ENCODE results near the gene C1GALT1.

C1GALT1 gene

DNA sequence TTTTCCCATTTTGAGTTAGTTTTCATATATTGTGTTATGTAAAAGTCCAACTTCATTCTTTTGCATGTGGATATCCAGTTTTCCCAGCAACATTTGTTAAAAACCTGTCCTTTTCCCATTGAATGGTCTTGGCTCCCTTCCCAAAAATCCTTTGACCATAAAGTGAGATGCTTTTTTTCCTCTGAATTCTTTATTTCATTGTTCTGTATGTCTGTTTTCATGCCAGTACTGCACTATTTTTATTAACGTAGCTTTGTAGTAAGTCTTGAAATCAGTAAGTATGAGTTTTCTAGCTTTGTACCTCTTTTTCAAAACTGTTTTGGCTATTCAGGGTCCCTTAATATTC lies 20.0 kb downstream of the C1GALT1 start:
- H3K9me3 Mint-ChIP-seq, result peaks cover 93% of the 10 kb centered on the region
- TF ChIP-seq, protein P1, sequence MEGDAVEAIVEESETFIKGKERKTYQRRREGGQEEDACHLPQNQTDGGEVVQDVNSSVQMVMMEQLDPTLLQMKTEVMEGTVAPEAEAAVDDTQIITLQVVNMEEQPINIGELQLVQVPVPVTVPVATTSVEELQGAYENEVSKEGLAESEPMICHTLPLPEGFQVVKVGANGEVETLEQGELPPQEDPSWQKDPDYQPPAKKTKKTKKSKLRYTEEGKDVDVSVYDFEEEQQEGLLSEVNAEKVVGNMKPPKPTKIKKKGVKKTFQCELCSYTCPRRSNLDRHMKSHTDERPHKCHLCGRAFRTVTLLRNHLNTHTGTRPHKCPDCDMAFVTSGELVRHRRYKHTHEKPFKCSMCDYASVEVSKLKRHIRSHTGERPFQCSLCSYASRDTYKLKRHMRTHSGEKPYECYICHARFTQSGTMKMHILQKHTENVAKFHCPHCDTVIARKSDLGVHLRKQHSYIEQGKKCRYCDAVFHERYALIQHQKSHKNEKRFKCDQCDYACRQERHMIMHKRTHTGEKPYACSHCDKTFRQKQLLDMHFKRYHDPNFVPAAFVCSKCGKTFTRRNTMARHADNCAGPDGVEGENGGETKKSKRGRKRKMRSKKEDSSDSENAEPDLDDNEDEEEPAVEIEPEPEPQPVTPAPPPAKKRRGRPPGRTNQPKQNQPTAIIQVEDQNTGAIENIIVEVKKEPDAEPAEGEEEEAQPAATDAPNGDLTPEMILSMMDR (IDR thresholded peaks at IDR 0.05), result no peak
- peak overlapping the region; percentile 93 for H3K27ac Mint-ChIP-seq
- peaks cover 22% of the 10 kb centered on the region for H3K4me1 Mint-ChIP-seq
- no peak for DNase-seq
- H3K4me3 Mint-ChIP-seq, result peak overlapping the region; percentile 62
- H3K27me3 Mint-ChIP-seq (ENCODE audit: low read depth, poor library complexity), result no peaks in the 10 kb centered on the region
- H3K36me3 Mint-ChIP-seq (ENCODE audit: low read depth), result peaks cover 77% of the 10 kb centered on the region

DNA sequence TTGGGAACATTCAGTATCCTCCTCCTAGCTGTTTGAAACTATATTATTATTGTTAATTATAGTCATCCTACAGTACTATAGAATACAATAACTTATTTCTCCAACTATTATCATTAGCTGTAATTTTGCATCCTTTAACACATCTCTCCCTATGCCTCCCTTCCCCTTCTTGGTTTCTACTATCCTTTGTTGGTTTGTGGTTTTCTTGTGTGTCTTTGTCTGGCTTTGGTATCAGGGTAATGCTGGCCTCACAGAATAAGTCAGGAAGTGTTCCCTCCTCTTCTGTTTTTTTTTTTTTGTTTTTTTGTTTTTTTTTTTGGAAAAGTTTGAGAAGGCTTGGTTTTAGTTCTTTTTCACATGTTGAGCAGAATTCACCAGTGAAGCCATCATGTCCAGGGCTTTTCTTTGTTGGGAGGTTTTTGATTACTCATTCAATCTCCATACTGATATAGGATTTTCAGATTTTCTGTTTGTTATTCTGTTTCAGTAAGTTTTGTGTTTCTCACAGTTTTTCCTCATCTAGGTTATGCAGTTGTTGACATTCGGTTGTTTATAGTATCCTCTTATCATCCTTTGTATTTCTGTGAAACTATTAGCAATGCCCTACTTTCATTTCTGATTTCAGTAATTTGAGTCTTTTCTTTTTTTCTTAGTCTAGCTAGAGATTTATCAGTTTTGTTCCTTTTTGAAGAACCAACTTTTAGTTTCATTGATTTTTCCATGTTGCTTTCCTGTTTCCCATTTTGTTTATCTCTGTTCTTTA lies 21.6 kb downstream of the C1GALT1 start:
- peaks cover 67% of the 10 kb centered on the region for H3K36me3 Mint-ChIP-seq (ENCODE audit: low read depth)
- no peak overlapping the region for H3K27ac Mint-ChIP-seq
- TF ChIP-seq, protein P1 (IDR thresholded peaks at IDR 0.05), result no peak
- H3K9me3 Mint-ChIP-seq, result peaks cover 85% of the 10 kb centered on the region
- no peak for DNase-seq
- peaks cover 26% of the 10 kb centered on the region for H3K4me1 Mint-ChIP-seq
- no peaks in the 10 kb centered on the region for H3K27me3 Mint-ChIP-seq (ENCODE audit: low read depth, poor library complexity)
- H3K4me3 Mint-ChIP-seq, result no peak overlapping the region

DNA sequence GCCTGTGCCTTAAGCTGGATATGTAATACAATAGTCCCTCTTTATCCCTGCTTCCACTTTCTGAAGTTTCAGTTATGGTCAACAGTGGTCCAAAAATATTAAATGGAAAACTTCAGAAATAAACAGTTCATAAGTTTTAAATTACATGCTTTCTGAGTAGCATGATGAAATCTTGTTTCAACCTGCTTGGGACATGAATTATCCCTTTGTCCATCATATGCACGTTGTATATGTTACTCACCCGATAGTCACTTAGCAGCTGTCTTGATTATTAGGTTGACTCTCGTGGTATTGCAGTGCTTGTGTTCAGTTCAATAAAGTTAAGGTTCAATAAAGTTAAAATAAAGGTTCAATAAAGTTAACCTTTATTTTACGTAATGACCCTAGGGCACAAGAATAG lies 25.5 kb downstream of the C1GALT1 start:
- Mint-ChIP-seq H3K36me3 (ENCODE audit: low read depth) (peaks cover 68% of the 10 kb centered on the region), H3K4me3 (no peak overlapping the region), H3K4me1 (peaks cover 27% of the 10 kb centered on the region), H3K27me3 (ENCODE audit: low read depth, poor library complexity) (no peaks in the 10 kb centered on the region), H3K9me3 (peaks cover 64% of the 10 kb centered on the region), H3K27ac (no peak overlapping the region)
- TF ChIP-seq, protein P1 (IDR thresholded peaks at IDR 0.05), result no peak
- no peak for DNase-seq

DNA sequence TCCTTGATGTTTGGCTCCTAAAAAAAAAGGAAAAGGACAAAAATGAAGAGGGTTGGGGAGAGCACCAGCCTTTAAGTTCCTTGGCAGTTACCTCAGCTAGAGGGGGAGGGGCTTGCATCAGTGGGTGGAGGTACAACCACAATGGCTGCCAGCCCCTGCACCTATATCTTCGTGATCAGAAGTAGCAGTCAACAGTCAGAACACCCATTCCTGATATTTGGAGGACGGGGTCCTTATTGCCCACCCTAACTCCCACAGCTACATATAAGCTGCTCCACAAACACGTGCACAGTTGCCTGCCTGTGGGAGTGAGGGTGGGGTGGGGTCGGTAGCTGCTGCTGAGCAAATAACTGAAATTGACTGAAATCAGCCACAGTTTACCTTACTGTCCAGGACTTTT lies 26.2 kb downstream of the C1GALT1 start:
- no peak overlapping the region for H3K4me3 Mint-ChIP-seq
- peaks cover 58% of the 10 kb centered on the region for H3K9me3 Mint-ChIP-seq
- TF ChIP-seq, protein P1 (IDR thresholded peaks at IDR 0.05), result no peak
- no peaks in the 10 kb centered on the region for H3K27me3 Mint-ChIP-seq (ENCODE audit: low read depth, poor library complexity)
- no peak for DNase-seq
- H3K4me1 Mint-ChIP-seq, result peaks cover 27% of the 10 kb centered on the region
- H3K27ac Mint-ChIP-seq, result no peak overlapping the region
- peaks cover 63% of the 10 kb centered on the region for H3K36me3 Mint-ChIP-seq (ENCODE audit: low read depth)

DNA sequence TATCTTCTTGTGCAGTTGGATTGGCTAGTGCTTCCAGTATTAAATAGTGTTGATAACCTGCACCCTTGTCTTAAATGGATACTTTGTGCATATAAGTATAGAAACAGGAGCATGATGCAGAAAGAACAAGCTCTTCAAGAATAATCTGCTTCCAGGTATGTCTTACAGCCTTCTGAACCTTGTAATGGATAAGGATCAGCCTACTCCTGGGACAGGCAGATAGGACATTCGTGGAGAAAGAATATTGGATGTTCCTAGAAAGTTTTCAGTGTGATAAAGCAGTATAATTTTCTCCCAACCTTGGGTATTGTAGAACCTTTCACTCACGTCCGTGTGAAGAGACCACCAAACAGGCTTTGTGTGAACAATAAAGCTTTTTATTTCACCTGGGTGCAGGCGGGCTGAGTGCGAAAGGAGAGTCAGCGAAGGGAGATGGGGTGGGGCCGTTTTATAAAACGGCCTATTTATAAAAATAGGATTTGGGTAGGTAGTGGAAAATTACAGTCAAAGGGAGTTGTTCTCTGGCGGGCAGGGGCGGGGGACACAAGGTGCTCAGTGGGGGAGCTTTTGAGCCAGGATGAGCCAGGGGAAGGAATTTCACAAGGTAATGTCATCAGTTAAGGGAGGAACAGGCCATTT lies 27.2 kb downstream of the C1GALT1 start:
- no peak for DNase-seq
- peaks cover 62% of the 10 kb centered on the region for H3K36me3 Mint-ChIP-seq (ENCODE audit: low read depth)
- TF ChIP-seq, protein P1 (IDR thresholded peaks at IDR 0.05), result no peak
- peaks cover 27% of the 10 kb centered on the region for H3K4me1 Mint-ChIP-seq
- H3K27me3 Mint-ChIP-seq (ENCODE audit: low read depth, poor library complexity), result no peaks in the 10 kb centered on the region
- H3K27ac Mint-ChIP-seq, result peak overlapping the region; percentile 93
- peak overlapping the region; percentile 13 for H3K4me3 Mint-ChIP-seq
- H3K9me3 Mint-ChIP-seq, result peaks cover 47% of the 10 kb centered on the region
